NCI-H187 (cell line): Measurements from ENCODE around the gene KIR2DL1.
"Not testable (repeated sequence)": the region's sequence is repeated elsewhere in the genome, so short reads cannot be mapped to it uniquely, and the experiment has no call there.

ENCODE experiments used
- DNase-seq, 2 experiments: peaks; one replicate each; lab custom pipeline; 2025; lab: John Stamatoyannopoulos, UW

The KIR2DL1 gene

DNA sequence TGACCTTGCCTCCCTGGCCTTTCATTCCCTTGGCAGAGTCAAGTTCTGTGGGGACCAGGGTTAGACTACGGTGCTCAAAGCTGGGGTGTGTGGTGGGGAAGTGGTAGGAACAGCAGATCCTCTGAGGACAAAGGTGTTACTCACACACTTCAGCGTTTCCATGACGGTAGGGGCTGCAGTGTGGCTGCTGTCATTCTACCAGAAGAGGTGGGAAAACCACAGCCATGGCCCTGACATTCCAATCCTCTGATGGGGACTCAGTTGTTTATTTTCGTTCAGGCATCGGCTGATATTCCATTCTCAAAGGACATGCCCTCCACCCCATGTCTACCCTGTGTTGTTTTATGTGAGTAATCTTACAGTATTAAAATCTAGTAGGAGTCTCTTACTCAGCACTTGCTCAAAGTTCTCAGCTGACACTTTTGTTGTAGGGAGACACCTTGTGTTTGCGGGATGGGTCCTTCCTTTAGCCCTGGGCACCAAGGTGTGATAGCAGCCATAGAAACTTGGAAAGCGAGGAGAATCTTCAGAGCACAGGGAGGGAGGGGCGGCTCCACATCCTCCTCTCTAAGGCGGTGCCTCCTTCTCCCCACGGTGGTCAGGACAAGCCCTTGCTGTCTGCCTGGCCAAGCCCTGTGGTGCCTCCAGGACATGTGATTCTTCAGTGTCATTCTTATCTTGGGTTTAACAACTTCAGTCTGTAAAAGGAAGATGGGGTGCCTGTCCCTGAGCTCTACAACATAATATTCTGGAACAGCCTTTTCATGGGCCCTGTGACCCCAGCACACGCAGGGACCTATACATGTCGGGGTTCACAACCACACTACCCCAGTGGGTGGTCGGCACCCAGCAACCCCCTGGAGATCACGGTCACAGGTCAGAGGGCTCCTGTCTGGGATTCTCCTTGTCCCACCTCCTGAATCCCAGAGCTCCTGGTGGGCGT lies 1.7 kb downstream of the KIR2DL1 start:
- DNase-seq: not testable (repeated sequence)

DNA sequence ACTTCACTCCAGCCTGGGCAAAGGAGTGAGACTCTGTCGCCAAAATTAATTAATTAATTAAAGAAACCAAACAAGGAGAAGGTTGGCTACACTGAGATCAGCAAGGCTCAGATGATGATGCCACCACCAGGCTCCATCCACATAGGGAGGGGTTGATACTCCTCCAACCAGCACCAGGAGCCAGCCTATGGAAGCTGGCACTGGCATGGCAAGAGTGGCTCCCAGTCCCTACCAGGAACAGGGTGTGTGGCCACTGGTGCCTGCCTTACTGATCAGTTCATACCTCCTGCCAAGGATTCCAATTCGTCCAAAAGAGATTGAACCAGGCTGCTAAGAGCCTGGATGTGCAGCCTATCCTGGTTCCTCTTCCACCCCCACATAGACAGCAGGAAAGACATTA lies 3.1 kb downstream of the KIR2DL1 start:
- not testable (repeated sequence) for DNase-seq

DNA sequence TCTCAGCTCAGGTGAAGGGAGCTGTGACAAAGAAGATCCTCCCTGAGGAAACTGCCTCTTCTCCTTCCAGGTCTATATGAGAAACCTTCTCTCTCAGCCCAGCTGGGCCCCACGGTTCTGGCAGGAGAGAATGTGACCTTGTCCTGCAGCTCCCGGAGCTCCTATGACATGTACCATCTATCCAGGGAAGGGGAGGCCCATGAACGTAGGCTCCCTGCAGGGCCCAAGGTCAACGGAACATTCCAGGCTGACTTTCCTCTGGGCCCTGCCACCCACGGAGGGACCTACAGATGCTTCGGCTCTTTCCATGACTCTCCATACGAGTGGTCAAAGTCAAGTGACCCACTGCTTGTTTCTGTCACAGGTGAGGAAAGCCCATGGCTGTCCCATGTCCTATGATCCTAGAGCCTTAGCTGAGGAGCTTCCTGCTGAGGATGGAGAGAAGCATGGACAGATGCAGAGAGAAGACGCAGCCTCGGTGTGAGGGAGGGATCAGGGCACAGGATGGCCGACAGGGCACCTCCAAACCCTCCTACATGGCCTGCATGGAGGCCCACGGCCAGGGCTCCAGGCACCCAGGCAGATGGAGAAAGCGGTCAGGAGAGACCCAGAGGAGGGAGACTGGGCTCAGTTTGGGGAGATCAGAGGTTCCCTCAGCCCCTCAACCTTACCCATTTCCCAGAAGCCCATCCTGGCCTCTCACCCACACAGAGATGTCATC lies 5.7 kb downstream of the KIR2DL1 start:
- not testable (repeated sequence) for DNase-seq

DNA sequence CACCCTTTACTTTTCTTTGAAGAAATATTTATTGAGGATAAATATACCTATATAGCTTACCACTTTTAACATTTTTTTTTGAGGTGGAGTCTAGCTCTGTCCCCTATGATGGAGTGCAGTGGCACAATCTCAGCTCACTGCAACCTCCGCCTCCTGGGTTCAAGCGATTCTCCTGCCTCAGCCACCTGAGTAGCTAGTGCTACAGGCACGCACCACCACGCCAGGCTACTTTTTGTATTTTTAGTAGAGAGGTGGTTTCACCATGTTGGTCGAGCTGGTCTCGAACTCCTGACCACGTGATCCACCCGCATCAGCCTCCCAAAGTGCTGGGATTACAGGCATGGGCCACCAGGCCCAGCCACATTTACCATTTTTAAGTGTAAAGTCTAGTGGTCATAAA lies 6.2 kb downstream of the KIR2DL1 start:
- DNase-seq: not testable (repeated sequence)

DNA sequence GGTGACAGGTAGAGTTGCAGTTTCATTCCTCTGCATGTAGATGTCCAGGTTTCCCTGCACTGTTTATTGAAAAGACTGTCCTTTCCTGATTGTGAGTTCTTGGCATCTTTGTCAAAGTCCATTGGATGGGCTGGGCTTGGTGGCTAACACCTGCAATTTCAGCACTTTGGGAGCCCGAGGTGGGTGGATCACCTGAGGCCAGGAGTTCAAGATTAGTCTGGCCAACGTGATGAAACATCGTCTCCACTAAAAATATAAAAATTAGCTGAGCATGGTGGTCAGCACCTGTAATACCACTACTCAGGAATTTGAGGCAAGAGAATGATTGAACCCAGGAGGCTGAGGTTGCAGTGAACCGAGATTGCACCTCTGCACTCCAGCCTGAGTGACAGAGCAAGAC lies 8.3 kb downstream of the KIR2DL1 start:
- not testable (repeated sequence) for DNase-seq

DNA sequence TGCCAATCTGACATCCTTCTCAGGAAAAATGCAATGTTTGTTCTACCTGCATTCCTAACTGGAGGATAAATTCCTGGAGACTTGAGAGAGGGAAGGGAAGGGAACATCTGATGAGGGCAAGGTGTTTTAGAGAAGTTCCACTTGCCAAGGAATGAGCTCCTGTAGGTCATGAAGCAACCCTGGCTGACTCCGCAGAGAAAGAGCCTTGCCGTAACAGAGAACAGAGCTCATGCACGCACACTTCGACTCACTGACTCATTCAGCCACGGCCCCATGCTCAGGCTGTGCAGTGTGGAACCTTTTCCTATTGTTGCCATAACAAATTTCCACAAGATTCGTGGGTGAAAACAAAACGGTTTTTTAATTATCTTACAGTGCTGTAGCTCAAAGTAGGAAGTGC lies 9.3 kb downstream of the KIR2DL1 start:
- DNase-seq: not testable (repeated sequence)

DNA sequence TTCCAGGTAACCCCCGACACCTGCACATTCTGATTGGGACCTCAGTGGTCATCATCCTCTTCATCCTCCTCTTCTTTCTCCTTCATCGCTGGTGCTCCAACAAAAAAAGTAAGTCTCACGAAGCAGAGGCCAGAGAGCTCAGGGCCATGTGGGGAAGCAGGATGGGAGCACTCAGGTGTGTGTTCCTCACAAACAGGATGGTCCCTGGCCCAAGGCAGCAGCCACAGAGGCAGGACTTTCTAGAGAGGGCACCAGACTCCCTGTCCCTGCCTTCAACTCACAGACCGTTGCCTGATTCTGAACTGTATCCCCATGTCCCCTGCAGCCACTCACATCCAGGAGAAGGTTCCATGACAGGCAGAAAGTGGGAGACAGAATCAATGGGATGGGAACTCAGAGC lies 13.3 kb downstream of the KIR2DL1 start:
- DNase-seq: not testable (repeated sequence)

DNA sequence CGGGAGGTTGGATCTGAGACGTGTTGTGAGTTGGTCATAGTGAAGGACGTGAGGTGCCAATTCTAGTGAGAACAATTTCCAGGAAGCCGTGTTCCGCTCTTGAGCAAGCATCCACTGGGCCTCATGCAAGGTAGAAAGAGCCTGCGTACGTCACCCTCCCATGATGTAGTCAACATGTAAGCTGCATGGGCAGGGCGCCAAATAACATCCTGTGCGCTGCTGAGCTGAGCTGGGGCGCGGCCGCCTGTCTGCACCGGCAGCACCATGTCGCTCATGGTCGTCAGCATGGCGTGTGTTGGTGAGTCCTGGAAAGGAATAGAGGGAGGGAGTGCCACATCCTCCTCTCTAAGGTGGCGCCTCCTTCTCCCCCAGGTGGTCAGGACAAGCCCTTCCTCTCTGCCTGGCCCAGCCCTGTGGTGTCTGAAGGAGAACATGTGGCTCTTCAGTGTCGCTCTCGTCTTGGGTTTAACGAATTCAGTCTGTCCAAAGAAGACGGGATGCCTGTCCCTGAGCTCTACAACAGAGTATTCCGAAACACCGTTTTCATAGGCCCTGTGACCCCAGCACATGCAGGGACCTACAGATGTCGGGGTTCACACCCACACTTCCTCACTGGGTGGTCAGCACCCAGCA lies 16.6 kb downstream of the KIR2DL1 start:
- DNase-seq: not testable (repeated sequence)

DNA sequence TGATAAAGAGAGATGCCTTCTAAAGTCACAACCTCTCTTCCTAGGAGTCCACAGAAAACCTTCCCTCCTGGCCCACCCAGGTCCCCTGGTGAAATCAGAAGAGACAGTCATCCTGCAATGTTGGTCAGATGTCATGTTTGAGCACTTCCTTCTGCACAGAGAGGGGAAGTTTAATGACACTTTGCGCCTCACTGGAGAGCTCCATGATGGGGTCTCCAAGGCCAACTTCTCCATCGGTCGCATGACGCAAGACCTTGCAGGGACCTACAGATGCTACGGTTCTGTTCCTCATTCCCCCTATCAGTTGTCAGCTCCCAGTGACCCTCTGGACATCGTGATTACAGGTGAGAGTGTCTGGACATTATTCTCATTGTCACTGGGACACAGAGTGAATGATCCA lies 18.6 kb downstream of the KIR2DL1 start:
- not testable (repeated sequence) for DNase-seq

DNA sequence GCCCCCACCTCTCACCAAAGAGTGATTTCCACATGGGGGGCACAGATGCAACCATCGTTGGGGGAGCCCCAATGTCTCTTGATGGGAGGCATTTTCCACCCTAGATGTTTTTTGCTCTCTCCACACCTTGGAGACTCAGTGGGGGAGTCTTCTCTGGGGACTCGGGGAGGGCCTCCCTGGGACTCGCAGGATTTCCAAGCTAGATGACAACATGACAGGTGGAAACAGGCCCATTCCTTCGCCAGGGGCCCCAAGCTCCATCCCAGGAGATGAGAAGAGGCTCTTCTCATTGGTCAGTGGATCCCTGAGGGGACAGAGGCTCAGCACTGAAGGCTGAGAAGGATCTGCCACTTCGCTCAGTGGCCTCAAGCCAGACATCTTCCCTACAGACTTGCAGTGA lies 21.1 kb downstream of the KIR2DL1 start:
- no peak for DNase-seq

DNA sequence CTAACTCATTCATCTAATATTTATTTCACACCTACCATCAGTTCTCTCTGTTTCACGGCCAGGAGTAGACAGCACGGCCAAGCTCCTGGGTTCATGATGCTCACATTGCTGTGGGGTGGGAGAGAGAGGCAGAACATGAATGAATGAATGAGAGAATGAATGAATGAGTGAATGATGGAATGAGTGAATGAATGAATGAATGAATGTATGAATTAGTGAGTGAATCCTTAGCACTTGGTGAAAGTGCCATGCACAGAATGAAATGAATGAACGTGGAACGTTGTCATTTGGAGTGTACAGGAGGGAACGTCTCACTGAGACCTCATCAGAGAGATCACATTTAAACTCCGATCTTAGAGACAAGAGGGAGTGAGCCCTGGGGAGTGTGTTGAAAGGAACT lies 21.9 kb downstream of the KIR2DL1 start:
- DNase-seq: no peak

DNA sequence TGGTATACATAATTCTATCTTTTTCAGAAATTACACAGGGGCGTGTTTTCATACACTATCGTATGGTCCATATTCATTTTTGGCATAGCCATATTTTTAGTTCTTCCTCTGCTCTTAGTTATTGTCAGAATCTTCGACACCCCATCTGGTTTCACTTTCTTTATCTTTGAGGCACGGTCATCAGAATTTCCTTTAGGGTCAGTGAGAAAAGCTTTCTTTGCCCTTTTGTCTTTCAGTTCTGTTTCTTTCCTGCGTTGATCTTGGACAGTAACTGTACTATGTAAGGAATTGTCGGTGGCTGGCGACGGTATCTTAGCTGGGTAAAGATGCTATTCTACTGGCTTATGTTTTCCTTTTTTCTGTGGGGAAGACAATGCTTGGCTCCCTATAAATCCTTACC lies 23.2 kb downstream of the KIR2DL1 start:
- no peak for DNase-seq

DNA sequence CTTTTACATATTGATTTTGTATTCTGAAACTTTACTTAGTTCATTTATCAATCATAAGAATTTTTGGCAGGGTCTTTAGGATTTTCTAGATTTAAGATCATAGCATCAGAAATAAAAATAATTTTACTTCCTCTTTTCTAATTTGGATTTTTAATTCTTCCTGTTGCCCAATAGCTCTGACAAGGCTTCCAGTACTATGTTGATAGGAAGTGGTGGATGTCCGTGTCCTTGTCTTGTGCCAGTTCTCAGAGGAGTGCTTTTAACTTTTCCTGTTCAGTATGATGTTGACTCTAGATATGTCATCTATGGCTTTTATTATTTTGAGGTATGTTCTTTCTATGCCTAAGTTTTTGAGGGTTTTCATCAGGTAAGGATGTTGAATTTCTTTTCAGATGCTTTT lies 26.2 kb downstream of the KIR2DL1 start:
- DNase-seq: no peak

DNA sequence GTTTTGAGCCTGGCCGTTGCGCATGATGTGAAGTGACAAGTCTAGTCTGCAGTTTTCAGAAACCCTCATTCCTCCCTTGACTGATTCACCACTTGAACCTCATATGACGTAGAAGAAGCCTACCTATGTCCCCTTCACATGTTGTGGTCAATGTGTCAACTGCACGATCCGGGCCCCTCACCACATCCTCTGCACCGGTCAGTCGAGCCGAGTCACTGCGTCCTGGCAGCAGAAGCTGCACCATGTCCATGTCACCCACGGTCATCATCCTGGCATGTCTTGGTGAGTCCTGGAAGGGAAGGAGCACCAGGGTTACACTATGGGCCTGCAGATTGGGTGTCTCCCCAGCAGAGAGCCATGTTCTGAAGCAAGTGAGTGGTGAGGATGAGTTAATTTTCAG lies 33.8 kb downstream of the KIR2DL1 start, which contains the start of gene KIR2DL4:
Gene KIR2DL4 (plus strand): TSS at position 201 of the 400 bp plus-strand sequence. CDS start 42 bp downstream, at position 243.
- no peak for DNase-seq

DNA sequence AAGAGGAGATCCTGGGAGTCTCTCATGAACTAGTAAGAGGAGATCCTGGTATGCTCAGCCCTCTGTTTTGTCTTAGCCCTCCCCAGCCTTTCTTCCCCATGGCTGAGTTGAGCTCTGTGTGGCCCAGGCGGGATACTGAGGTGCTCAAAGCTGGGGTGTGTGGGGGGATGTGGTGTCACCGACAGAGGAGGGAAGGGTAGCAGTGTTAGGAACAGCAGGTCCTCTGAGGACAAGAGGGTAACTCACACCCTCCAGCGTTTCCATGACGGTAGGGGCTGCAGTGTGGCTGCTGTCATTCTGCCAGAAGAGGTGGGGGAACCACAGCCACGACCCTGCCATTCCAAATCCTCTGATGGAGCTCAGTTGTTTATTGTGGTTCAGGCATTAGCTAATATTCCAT lies 34.5 kb downstream of the KIR2DL1 start:
- no peak for DNase-seq

DNA sequence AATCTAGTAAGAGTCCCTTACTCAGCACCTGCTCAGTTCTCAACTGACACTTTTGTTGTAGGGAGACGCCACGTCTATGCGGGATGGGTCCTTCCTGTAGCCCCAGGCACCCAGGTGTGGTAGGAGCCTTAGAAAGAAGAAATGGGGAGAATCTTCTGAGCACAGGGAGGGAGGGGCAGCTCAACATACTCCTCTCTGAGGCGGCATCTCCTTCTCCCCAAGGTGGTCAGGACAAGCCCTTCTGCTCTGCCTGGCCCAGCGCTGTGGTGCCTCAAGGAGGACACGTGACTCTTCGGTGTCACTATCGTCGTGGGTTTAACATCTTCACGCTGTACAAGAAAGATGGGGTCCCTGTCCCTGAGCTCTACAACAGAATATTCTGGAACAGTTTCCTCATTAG lies 35.0 kb downstream of the KIR2DL1 start:
- DNase-seq: no peak

DNA sequence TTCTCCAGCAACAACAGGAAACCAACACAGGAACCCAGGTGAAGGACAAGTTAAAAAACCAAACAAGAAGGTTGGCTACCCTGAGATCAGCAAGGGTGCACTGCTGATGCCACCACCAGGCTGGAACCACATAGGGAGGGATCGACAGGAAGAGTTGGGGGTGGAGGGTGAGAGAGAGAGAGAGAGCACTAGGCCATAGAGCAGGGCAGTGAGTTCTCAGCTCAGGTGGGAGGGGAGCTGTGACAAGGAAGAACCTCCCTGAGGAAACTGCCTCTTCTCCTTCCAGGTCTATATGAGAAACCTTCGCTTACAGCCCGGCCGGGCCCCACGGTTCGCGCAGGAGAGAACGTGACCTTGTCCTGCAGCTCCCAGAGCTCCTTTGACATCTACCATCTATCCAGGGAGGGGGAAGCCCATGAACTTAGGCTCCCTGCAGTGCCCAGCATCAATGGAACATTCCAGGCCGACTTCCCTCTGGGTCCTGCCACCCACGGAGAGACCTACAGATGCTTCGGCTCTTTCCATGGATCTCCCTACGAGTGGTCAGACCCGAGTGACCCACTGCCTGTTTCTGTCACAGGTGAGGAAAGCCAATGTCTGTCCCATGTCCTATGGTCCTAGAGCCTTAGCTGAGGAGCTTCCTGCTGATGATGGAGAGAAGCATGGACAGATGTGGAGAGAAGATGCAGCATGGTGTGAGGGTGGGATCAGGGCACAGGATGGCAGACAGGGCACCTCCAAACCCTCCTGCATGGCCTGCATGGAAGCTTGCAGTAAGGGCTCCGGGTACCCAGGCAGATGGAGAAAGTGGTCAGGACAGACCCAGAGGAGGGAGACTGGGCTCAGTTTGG lies 36.3 kb downstream of the KIR2DL1 start:
- DNase-seq: no peak

DNA sequence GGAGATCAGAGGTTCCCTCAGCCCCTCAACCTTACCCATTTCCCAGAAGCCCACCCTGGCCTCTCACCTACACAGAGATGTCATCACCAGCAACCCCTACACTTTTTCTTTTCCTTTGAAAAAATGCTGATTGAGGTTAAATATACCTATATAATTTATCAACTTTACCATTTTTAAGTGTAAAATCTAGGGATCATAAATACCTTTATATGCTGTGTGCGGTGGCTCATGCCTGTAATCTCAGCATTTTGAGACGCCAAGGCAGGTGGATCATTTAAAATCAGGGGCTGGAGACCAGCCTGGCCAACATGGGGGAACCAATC lies 36.9 kb downstream of the KIR2DL1 start:
- no peak for DNase-seq

DNA sequence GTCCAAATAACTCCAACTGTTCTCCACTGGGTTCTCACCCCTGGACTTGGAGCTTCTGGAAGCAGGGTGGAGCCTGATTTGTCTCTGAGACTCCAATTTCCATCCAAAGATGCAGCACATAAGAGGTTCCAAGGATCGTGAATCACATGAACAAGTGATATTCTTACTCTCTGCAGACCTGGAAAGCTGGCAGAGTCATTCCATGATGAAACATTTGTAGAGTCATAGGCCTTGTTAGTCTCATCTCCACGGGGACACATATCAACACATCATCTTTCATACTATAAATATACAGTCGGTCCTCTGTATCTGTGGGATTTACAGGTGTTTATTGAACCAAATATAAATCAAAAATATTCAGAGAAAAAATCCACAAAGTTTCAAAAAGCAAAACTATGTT lies 45.0 kb downstream of the KIR2DL1 start:
- DNase-seq: not testable (repeated sequence)

DNA sequence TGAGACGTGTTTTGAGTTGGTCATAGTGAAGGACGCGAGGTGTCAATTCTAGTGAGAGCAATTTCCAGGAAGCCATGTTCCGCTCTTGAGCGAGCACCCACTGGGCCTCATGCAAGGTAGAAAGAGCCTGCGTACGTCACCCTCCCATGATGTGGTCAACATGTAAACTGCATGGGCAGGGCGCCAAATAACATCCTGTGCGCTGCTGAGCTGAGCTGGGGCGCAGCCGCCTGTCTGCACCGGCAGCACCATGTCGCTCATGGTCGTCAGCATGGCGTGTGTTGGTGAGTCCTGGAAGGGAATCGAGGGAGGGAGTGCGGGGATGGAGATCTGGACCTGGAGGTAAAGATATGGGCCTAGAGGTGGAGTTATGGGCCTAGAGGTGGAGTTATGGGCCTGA lies 46.7 kb downstream of the KIR2DL1 start, which contains the start of gene KIR3DL1:
Gene KIR3DL1 (plus strand): TSS at position 218 of the 400 bp plus-strand sequence.
- DNase-seq: not testable (repeated sequence)

DNA sequence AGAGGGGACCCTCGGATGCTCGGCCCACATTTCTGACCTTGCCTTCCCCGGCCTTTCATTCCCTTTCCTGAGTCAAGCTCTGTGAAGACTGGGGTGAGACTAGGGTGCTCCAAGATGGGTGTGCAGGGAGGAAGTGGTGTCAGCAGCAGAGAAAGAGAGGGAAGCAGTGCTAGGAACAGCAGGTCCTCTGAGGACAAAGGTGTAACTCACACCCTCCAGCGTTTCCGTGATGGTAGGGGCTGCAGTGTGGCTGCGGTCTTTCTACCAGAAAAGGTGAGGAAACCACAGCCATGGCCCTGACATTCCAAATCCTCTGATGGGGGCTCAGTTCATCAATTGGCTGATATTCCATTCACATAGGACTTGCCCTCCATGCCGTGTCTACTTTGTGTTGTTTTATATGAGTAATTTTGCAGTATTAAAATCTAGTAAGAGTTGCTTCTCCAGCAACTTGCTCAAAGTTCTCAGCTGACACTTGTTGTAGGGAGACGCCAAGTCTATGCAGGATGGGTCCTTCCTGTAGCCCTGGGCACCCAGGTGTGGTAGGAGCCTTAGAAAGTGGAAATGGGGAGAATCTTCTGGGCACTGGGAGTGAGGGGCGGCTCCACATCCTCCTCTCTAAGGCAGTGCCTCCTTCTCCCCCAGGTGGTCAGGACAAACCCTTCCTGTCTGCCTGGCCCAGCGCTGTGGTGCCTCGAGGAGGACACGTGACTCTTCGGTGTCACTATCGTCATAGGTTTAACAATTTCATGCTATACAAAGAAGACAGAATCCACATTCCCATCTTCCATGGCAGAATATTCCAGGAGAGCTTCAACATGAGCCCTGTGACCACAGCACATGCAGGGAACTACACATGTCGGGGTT lies 48.3 kb downstream of the KIR2DL1 start:
- DNase-seq: no peak
